Smooth muscle cell (in vitro differentiated cells): ENCODE results near the gene ADGRV1. TPM values are rescaled to one million over a fixed set of nuclear protein-coding genes. Genes with fewer than 3 reads are reported as not detected.
"Not testable (repeated sequence)": the region's sequence is repeated elsewhere in the genome, so short reads cannot be mapped to it uniquely, and the experiment has no call there.

Experiments used
- DNase-seq: peaks from one replicate; lab custom pipeline; 2025; ENCODE audit not compliant: unreplicated experiment; lab: John Stamatoyannopoulos, UW
- H2AFZ ChIP-seq: fragments of 200-600 bp; sonication (generic); 2 replicates; pipeline ENCODE4 v1.6.0; 2016; ENCODE audit warnings: antibody characterized with exemption, low read depth, mild to moderate bottlenecking
- H3F3A ChIP-seq: fragments of 200-600 bp; sonication (generic); 2 replicates; pipeline ENCODE4 v1.6.0; 2017; ENCODE audit warnings: antibody characterized with exemption, low read depth
- H3K27ac ChIP-seq: fragments of 200-600 bp; sonication (generic); 2 replicates; pipeline ENCODE4 v1.5.1; 2016; ENCODE audit warnings: low read depth, mild to moderate bottlenecking
- H3K27me3 ChIP-seq: fragments of 200-600 bp; sonication (generic); 2 replicates; pipeline ENCODE4 v1.6.1; 2016; ENCODE audit warnings: low read depth, mild to moderate bottlenecking
- H3K36me3 ChIP-seq: fragments of 200-600 bp; sonication (generic); 2 replicates; pipeline ENCODE4 v1.5.1; 2016; ENCODE audit warnings: low read depth
- H3K4me1 ChIP-seq: fragments of 200-600 bp; sonication (generic); 2 replicates; pipeline ENCODE4 v1.5.1; 2016; ENCODE audit warnings: low read depth
- H3K4me2 ChIP-seq: fragments of 200-600 bp; sonication (generic); 2 replicates; pipeline ENCODE4 v1.6.0; 2016; ENCODE audit warnings: mild to moderate bottlenecking
- H3K4me3 ChIP-seq: fragments of 200-600 bp; sonication (generic); 2 replicates; pipeline ENCODE4 v1.5.1; 2016; ENCODE audit warnings: mild to moderate bottlenecking
- H3K79me2 ChIP-seq: fragments of 200-600 bp; sonication (generic); 2 replicates; pipeline ENCODE4 v1.6.0; 2016; ENCODE audit warnings: low read depth, mild to moderate bottlenecking
- H3K9ac ChIP-seq: fragments of 200-600 bp; sonication (generic); 2 replicates; pipeline ENCODE4 v1.6.0; 2016; ENCODE audit warnings: low read depth
- H3K9me3 ChIP-seq: fragments of 200-600 bp; sonication (generic); replicated peaks from 2 replicates; pipeline ENCODE4 v1.5.1; 2016; ENCODE audit warnings: low read depth
- H4K20me1 ChIP-seq: fragments of 200-600 bp; sonication (generic); 2 replicates; pipeline ENCODE4 v1.6.0; 2016; ENCODE audit warnings: low read depth
- WGBS: methylation state at CpG from one replicate; pipeline ENCODE4 v1.1.7; 2016; ENCODE audit warnings: low lambda C conversion rate; 5-methylcytosine and 5-hydroxymethylcytosine counted together
- polyA plus RNA-seq: library from polyadenylated mRNA; unstranded; fragments of >200 nt; fragmentation: Nextera tagmentation; extraction: Ambion mirVana; gene quantifications from 2 replicates; pipeline ENCODE4 v1.2.1, GENCODE V29; 2016
- total RNA-seq: library from RNA; depleted of rRNA; stranded (reverse); fragments of >200 nt; gene quantifications from 2 replicates; pipeline ENCODE4 v1.2.3, GENCODE V29; 2014
- TF ChIP-seq, protein P1 (sequence below): fragments of 200-600 bp; sonication (generic); IDR thresholded peaks from 2 replicates; pipeline ENCODE4 v1.5.1; 2017; ENCODE audit warnings: borderline replicate concordance, mild to moderate bottlenecking, antibody characterized with exemption; ENCODE audit not compliant: insufficient read depth, poor library complexity, severe bottlenecking

Gene ADGRV1
- total and polyA plus RNA-seq, 2 experiments from 2014 or later: 16.8 to 17.7 TPM

DNA sequence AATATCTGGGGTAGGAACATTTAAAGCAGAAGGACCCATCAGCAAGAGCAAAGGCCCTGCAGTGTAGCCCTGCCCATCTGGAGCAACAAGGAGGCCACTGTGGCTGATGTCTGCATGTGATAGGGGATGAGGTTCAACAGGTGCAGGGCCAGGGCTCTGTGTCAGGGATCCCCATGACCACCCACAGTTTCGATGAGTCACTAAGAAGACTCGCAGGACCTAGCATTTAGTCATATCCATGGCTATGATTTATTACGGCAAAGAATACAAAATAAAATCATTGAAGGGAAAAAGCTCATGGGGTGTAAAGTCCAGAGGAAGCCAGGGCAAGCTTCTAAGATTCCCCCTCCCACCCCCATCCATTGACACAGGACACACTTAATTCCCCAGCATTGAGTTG, 188.6 kb downstream of the ADGRV1 start:
- no peak for DNase-seq
- TF ChIP-seq, protein P1, sequence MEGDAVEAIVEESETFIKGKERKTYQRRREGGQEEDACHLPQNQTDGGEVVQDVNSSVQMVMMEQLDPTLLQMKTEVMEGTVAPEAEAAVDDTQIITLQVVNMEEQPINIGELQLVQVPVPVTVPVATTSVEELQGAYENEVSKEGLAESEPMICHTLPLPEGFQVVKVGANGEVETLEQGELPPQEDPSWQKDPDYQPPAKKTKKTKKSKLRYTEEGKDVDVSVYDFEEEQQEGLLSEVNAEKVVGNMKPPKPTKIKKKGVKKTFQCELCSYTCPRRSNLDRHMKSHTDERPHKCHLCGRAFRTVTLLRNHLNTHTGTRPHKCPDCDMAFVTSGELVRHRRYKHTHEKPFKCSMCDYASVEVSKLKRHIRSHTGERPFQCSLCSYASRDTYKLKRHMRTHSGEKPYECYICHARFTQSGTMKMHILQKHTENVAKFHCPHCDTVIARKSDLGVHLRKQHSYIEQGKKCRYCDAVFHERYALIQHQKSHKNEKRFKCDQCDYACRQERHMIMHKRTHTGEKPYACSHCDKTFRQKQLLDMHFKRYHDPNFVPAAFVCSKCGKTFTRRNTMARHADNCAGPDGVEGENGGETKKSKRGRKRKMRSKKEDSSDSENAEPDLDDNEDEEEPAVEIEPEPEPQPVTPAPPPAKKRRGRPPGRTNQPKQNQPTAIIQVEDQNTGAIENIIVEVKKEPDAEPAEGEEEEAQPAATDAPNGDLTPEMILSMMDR: no peak
- Histone ChIP-seq H3F3A (no peaks in the 10 kb centered on the region), H3K4me1 (peaks cover 8% of the 10 kb centered on the region), H3K27ac (peak overlapping the region; percentile 35), H2AFZ (no peak overlapping the region), H3K9ac (no peak overlapping the region), H3K36me3 (no peaks in the 10 kb centered on the region), H3K9me3 (no peaks in the 10 kb centered on the region), H3K4me2 (no peak overlapping the region), H3K79me2 (no peaks in the 10 kb centered on the region), H3K4me3 (no peak overlapping the region), H3K27me3 (no peaks in the 10 kb centered on the region), H4K20me1 (no peaks in the 10 kb centered on the region)
- WGBS: 78% methylated on average over 3 of the region's 3 CpGs

DNA sequence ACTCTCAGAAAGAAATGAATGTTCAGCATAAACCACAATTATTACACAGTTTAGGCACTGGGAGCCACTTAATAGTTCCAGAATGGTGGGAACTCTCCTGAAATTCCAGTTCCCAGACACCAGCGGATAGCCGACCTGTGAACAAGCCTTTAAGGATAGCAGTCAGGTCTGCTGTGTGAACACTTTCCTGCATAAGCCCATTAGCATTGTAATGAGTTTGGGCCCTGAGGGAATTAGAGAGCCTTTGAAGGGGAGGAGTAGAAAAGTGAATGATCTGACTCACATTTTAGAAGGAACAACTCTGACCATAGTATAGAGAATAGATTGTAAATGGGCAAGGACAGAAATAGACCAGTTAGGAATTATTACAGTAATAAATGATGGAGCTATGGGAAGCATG, 189.1 kb downstream of the ADGRV1 start:
- Histone ChIP-seq H3K36me3 (no peaks in the 10 kb centered on the region), H3K27ac (peak overlapping the region; percentile 35), H3F3A (no peaks in the 10 kb centered on the region), H3K4me2 (no peak overlapping the region), H3K9me3 (no peaks in the 10 kb centered on the region), H3K9ac (no peak overlapping the region), H2AFZ (no peak overlapping the region), H4K20me1 (no peaks in the 10 kb centered on the region), H3K79me2 (no peaks in the 10 kb centered on the region), H3K4me3 (no peak overlapping the region), H3K27me3 (no peaks in the 10 kb centered on the region), H3K4me1 (peaks cover 8% of the 10 kb centered on the region)
- TF ChIP-seq, protein P1: no peak
- WGBS: 48% methylated on average over 2 of the region's 2 CpGs
- DNase-seq: no peak

DNA sequence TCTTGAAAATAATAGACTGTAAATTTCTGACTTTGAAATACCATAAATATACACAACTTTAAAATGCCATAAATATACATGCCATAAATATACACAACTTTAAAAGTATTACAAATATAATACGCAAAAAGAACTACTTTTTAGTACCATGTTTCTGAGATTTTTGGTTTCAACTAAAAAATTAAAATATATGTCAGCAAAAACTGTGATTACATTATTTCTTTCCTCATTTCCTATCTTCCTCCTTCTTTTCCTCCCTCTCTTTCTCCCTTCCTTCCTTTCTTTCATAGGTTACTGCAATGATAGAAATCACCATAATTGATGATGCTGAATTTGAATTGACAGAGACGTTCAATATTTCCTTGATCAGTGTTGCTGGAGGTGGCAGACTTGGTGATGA, 200.5 kb downstream of the ADGRV1 start:
- H2AFZ ChIP-seq: no peak overlapping the region
- H3K9ac ChIP-seq: no peak overlapping the region
- H4K20me1 ChIP-seq: no peaks in the 10 kb centered on the region
- H3F3A ChIP-seq: no peaks in the 10 kb centered on the region
- H3K4me1 ChIP-seq: no peaks in the 10 kb centered on the region
- no peak overlapping the region for H3K27ac ChIP-seq
- no peak overlapping the region for H3K4me2 ChIP-seq
- H3K36me3 ChIP-seq: no peaks in the 10 kb centered on the region
- H3K27me3 ChIP-seq: no peaks in the 10 kb centered on the region
- no peak for DNase-seq
- WGBS: 93% methylated on average over 2 of the region's 2 CpGs
- TF ChIP-seq, protein P1: no peak
- no peaks in the 10 kb centered on the region for H3K9me3 ChIP-seq
- no peaks in the 10 kb centered on the region for H3K79me2 ChIP-seq
- no peak overlapping the region for H3K4me3 ChIP-seq

DNA sequence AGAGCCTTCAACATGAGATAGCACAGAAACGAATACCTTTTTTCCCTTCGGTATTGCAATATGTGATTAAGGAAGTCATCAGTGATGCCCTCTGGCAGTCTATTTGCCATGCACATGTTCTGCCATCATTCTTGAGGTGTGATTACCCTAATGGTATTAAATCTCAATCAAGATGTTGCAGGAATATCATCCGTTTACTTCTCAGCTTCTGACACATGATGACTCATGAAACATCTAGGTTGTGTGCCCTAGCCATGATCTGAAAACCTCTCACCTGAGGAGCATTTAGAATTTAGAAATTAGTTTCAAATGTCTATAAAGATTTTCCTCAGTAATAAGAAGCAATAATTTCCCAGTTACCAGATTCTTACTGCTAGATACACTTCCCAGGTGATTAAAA, 209.1 kb downstream of the ADGRV1 start:
- Histone ChIP-seq H3K36me3 (no peaks in the 10 kb centered on the region), H3K9me3 (no peaks in the 10 kb centered on the region), H3K27ac (no peak overlapping the region), H3F3A (no peaks in the 10 kb centered on the region), H3K27me3 (no peaks in the 10 kb centered on the region), H3K4me1 (no peaks in the 10 kb centered on the region), H3K4me3 (no peak overlapping the region), H4K20me1 (no peaks in the 10 kb centered on the region), H2AFZ (no peak overlapping the region), H3K9ac (no peak overlapping the region), H3K4me2 (no peak overlapping the region), H3K79me2 (no peaks in the 10 kb centered on the region)
- TF ChIP-seq, protein P1: no peak
- DNase-seq: no peak
- 94% methylated on average over 3 of the region's 3 CpGs for WGBS

DNA sequence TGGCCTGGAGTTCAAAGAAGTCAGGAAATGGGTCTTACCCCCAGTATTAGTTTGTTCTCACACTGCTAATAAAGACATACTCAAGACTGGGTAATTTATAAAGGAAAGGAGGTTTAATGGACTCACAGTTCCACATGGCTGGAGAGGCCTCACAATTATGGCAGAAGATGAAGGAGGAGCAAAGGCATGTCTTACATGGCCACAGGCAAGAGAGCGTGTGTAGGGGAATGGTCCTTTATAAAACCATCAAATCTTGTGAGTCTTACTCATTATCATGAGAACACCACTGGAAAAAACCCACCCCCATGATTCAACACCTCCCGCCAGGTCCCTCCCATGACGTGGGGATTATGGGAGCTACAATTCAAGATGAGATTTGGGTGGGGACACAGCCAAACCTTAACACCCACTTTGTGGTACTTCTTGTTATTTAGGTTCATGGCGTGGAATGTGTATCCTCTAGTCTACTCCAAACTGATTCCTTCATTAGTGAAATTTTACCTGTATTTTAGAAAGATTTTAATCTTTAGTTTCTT, 211.5 kb downstream of the ADGRV1 start:
- not testable (repeated sequence) for H2AFZ ChIP-seq

More for the DNA sequence above, 211.5 kb downstream of the ADGRV1 start:
- not testable (repeated sequence) for H3K9ac ChIP-seq, H3F3A ChIP-seq, H3K9me3 ChIP-seq, H4K20me1 ChIP-seq, H3K36me3 ChIP-seq, H3K4me2 ChIP-seq, DNase-seq, H3K4me1 ChIP-seq, H3K79me2 ChIP-seq, H3K27ac ChIP-seq, H3K4me3 ChIP-seq, H3K27me3 ChIP-seq
- 93% methylated on average over 4 of the region's 4 CpGs for WGBS
